ENCODE measurements around the gene JAK3. TPM values are rescaled to one million over a fixed set of nuclear protein-coding genes. Genes with fewer than 3 reads are reported as not detected.

JAK3 gene
- polyA plus RNA-seq, 1 of the 3 experiments (the other 2 are of a cell fraction) = 1.3 TPM

DNA sequence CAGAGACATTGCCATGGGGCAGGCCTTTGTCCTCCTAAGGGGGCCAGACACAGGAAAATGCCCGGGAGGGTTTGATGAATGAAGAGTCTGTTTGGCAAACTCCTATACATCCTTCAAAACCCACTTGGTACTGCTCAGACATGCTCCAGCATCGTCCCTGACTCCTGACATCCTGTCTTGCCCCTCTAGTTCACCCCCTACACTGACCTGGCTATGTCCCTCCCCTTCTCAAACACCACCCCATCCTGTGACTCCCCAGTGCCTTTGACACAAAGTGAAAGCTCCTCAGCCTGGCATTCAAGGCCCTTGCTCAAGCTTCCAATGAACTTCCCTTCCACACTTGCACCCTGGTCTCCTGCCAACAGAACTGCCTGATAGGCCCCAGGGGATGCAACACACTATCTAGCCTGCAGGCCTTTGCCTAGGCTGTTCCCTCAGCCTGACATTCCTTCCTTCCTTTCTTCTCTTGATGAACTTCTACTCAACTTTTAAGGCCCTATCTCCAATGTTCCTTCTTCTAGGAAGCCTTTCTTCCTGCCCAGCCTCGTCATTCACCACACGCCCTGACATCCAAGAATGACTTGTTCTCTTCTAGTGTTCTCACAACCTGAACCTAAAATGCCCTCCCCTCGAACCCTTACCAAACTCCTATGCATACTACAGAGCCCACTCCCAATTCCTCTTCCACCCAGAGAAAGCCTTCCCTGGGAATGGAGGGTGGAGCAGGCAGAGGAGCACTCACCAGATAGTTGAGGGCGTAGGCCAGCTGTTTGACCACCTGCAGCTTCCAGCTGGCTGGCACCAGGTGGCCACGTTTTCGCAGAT is 12.4 kb downstream of the JAK3 start:
- Histone ChIP-seq H2AFZ (ENCODE audit: low read depth) (no peak overlapping the region), H3K9ac (no peak overlapping the region), H3K9me3 (no peaks in the 10 kb centered on the region), H3K36me3 (replicated peaks in 1 of 2; ENCODE audit: control insufficient read depth in 1 of 2, insufficient read depth in 2 of 2, low read length in 1 of 2) (no peaks in the 10 kb centered on the region), H3K4me1 (ENCODE audit: control insufficient read depth in 1 of 2, insufficient read depth in 2 of 2, low read depth in 1 of 2, low read length in 1 of 2) (peaks cover 0 to 5% of the 10 kb centered on the region in 2 experiments; a peak in 1 of 4 replicates), H3F3A (replicated peaks; ENCODE audit: insufficient read depth) (no peaks in the 10 kb centered on the region), H4K20me1 (ENCODE audit: insufficient read depth) (no peaks in the 10 kb centered on the region), H3K27ac (ENCODE audit: low read depth in 2 of 2, low read length in 1 of 2) (no peak overlapping the region), H3K9me2 (no peaks in the 10 kb centered on the region), H3K4me2 (no peak overlapping the region), H3K27me3 (ENCODE audit: insufficient read depth) (no peaks in the 10 kb centered on the region), H3K4me3 (ENCODE audit: low read depth in 2 of 2, low read length in 1 of 2) (no peak overlapping the region), H3K79me2 (ENCODE audit: insufficient read depth) (no peaks in the 10 kb centered on the region)
- ChIA-PET CTCF (interaction anchor here (0.9 to 2.5 kb wide), 3 partner anchors 20 to 32 kb away, joined by 3 to 9 read pairs (median 3); no protein-coding TSS in a partner anchor), POLR2A (no interaction called here)
- no peak for TF ChIP-seq SIN3A (IDR thresholded peaks at IDR 0.05; ENCODE audit: borderline replicate concordance, low read depth, low read length)
- TF ChIP-seq CHD2 (IDR thresholded peaks at IDR 0.05; ENCODE audit: low read length, partially characterized antibody) = no peak
- no peak for TF ChIP-seq JUND (IDR thresholded peaks at IDR 0.05)
- TF ChIP-seq PBX3 (IDR thresholded peaks at IDR 0.05) = no peak
- TF ChIP-seq NRF1 (IDR thresholded peaks at IDR 0.05; ENCODE audit: low read depth, low read length) = no peak
- TF ChIP-seq, protein P1, sequence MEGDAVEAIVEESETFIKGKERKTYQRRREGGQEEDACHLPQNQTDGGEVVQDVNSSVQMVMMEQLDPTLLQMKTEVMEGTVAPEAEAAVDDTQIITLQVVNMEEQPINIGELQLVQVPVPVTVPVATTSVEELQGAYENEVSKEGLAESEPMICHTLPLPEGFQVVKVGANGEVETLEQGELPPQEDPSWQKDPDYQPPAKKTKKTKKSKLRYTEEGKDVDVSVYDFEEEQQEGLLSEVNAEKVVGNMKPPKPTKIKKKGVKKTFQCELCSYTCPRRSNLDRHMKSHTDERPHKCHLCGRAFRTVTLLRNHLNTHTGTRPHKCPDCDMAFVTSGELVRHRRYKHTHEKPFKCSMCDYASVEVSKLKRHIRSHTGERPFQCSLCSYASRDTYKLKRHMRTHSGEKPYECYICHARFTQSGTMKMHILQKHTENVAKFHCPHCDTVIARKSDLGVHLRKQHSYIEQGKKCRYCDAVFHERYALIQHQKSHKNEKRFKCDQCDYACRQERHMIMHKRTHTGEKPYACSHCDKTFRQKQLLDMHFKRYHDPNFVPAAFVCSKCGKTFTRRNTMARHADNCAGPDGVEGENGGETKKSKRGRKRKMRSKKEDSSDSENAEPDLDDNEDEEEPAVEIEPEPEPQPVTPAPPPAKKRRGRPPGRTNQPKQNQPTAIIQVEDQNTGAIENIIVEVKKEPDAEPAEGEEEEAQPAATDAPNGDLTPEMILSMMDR (IDR thresholded peaks at IDR 0.05) = no peak
- no peak for TF ChIP-seq RXRA (IDR thresholded peaks at IDR 0.05; ENCODE audit: borderline replicate concordance, low read depth)
- no peak for TF ChIP-seq TAF1 (IDR thresholded peaks at IDR 0.05; ENCODE audit: borderline replicate concordance, low read depth, low read length)
- TF ChIP-seq, protein P2, sequence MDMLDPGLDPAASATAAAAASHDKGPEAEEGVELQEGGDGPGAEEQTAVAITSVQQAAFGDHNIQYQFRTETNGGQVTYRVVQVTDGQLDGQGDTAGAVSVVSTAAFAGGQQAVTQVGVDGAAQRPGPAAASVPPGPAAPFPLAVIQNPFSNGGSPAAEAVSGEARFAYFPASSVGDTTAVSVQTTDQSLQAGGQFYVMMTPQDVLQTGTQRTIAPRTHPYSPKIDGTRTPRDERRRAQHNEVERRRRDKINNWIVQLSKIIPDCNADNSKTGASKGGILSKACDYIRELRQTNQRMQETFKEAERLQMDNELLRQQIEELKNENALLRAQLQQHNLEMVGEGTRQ (IDR thresholded peaks at IDR 0.05; ENCODE audit: borderline replicate concordance, low read depth, low read length) = no peak
- TF ChIP-seq RCOR1 (IDR thresholded peaks at IDR 0.05; ENCODE audit: low read length) = no peak
- TF ChIP-seq GATA2 (CRISPR knock-in tag; IDR thresholded peaks at IDR 0.05) = no peak
- TF ChIP-seq, protein P3, sequence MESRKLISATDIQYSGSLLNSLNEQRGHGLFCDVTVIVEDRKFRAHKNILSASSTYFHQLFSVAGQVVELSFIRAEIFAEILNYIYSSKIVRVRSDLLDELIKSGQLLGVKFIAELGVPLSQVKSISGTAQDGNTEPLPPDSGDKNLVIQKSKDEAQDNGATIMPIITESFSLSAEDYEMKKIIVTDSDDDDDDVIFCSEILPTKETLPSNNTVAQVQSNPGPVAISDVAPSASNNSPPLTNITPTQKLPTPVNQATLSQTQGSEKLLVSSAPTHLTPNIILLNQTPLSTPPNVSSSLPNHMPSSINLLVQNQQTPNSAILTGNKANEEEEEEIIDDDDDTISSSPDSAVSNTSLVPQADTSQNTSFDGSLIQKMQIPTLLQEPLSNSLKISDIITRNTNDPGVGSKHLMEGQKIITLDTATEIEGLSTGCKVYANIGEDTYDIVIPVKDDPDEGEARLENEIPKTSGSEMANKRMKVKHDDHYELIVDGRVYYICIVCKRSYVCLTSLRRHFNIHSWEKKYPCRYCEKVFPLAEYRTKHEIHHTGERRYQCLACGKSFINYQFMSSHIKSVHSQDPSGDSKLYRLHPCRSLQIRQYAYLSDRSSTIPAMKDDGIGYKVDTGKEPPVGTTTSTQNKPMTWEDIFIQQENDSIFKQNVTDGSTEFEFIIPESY (IDR thresholded peaks at IDR 0.05; ENCODE audit: borderline replicate concordance, low read depth) = no peak
- TF ChIP-seq RFX5 (IDR thresholded peaks at IDR 0.05; ENCODE audit: low read length) = no peak
- no peak for TF ChIP-seq IRF3 (IDR thresholded peaks at IDR 0.05; ENCODE audit: low read depth, low read length)
- TF ChIP-seq TCF12 (IDR thresholded peaks at IDR 0.05) = no peak
- no peak for TF ChIP-seq FOSL2 (IDR thresholded peaks at IDR 0.05; ENCODE audit: borderline replicate concordance, low read depth)
- no peak for TF ChIP-seq EP300 (IDR thresholded peaks at IDR 0.05; ENCODE audit: borderline replicate concordance in 1 of 2, low read depth in 1 of 2, low read length in 1 of 2)
- no peak for TF ChIP-seq EZH2phosphoT487 (IDR thresholded peaks at IDR 0.05; ENCODE audit: borderline replicate concordance, low read depth)
- TF ChIP-seq POLR2AphosphoS5 (IDR thresholded peaks at IDR 0.05; ENCODE audit: low read depth, low read length) = no peak
- no peak for TF ChIP-seq MXI1 (IDR thresholded peaks at IDR 0.05; ENCODE audit: low read depth, low read length)
- no peak for DNase-seq
- WGBS (ENCODE audit: low lambda C conversion rate) = 54% methylated on average over 8 of the region's 8 CpGs

Data from SK-N-SH (cell line).